Activated T-helper 1 cell treated with anti-CD3 and anti-CD28 coated beads, Interleukin-12 subunit alpha, Interleukin-12 subunit beta, Interleukin-2, Interleukin-4 antibody, amounts not matched to agents 30 ng/mL and 10 ng/mL and 1 ng/mL, durations not matched to agents 14 hours and 24 hours and 36 hours (primary cell): Measurements from ENCODE around the gene TAF6L. TPM values are rescaled to one million over a fixed set of nuclear protein-coding genes. Genes with fewer than 3 reads are reported as not detected.
"Not testable (repeated sequence)": the region's sequence is repeated elsewhere in the genome, so short reads cannot be mapped to it uniquely, and the experiment has no call there.

Source experiments
- DNase-seq: peaks from one replicate; pipeline ENCODE4 v3.0.0; 2021; ENCODE audit warnings: low spot score
- H3K27ac Mint-ChIP-seq: one replicate; pipeline ENCODE4 v1.8.0; 2021; ENCODE audit warnings: mild to moderate bottlenecking, mixed read lengths
- H3K27me3 Mint-ChIP-seq: one replicate; pipeline ENCODE4 v1.8.0; 2022; ENCODE audit warnings: mild to moderate bottlenecking, moderate library complexity, mixed read lengths; ENCODE audit not compliant: insufficient read depth
- H3K36me3 Mint-ChIP-seq: one replicate; pipeline ENCODE4 v1.8.0; 2021; ENCODE audit warnings: low read depth, mixed read lengths
- H3K4me1 Mint-ChIP-seq: one replicate; pipeline ENCODE4 v1.8.0; 2021; ENCODE audit warnings: low read depth, mixed read lengths
- H3K4me3 Mint-ChIP-seq: one replicate; pipeline ENCODE4 v1.8.0; 2021; ENCODE audit warnings: mild to moderate bottlenecking, moderate library complexity, mixed read lengths
- H3K9me3 Mint-ChIP-seq: one replicate; pipeline ENCODE4 v1.8.0; 2021; ENCODE audit warnings: mixed read lengths
- intact Hi-C: fragments of 100-400 bp; cut with micrococcal nuclease; formaldehyde crosslinking; loops from one replicate; pipeline ENCODE4 v1.15.1; 2024
- total RNA-seq: library from RNA; stranded (reverse); gene quantifications from 2 replicates; pipeline ENCODE4 v1.2.3, GENCODE V29; 2022

The TAF6L gene, protein sequence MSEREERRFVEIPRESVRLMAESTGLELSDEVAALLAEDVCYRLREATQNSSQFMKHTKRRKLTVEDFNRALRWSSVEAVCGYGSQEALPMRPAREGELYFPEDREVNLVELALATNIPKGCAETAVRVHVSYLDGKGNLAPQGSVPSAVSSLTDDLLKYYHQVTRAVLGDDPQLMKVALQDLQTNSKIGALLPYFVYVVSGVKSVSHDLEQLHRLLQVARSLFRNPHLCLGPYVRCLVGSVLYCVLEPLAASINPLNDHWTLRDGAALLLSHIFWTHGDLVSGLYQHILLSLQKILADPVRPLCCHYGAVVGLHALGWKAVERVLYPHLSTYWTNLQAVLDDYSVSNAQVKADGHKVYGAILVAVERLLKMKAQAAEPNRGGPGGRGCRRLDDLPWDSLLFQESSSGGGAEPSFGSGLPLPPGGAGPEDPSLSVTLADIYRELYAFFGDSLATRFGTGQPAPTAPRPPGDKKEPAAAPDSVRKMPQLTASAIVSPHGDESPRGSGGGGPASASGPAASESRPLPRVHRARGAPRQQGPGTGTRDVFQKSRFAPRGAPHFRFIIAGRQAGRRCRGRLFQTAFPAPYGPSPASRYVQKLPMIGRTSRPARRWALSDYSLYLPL
- 19.4 and 20.7 TPM in 2 replicates for total RNA-seq

DNA sequence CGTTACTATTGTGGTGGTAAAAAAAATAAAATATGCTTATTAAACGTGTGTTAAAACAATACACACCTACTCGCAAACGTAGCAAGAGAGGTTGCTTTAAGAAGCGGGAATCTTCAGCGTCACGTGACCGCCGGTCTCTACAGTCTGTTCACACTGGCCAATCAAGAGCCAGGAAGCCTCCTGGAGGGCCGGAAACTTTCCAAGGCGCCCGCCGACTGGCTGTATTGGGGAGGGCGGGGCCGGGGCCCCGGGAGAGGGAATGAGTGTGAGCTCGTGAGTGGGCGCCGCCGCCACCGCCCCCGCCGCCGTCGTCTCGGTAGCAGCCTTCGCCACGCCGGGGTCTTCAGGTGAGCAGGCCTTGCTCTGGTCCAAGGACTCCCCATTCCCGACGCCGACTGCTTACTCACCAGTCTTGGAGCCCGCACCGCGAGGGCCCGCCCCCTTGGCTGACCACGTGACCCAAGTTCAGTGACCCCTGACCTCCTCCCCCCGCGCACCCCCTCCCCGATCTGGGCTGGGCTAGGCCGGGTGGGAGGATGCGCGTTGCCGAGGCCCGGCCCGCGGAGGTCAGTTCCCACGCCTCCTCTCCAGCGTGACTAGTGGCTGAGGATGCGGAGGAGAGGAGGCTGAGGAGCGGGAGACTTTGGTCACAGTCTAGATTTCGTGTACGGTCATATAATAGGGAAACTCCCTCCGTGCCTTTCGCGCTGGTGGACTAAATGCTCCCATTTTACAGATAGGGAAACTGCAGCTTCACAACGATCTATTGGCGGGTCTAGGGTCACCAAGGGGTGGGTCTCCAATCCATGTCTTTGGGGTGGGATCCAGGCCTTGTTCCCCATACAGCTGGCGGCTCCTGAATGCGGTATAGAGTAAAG, at the start of gene TAF6L:
Gene TAF6L, plus strand, starts transcription at position 253 of the 878 bp plus-strand sequence. CDS start 4,388 bp downstream, outside the sequence.
- Mint-ChIP-seq H3K36me3 (peaks cover 10% of the 10 kb centered on the region), H3K27ac (peak within 1 kb of the TSS; percentile 91), H3K4me3 (peak within 1 kb of the TSS; percentile 89), H3K4me1 (peaks cover 30% of the 10 kb centered on the region), H3K9me3 (no peaks in the 10 kb centered on the region), H3K27me3 (no peaks in the 10 kb centered on the region)
- peak; percentile 91 for DNase-seq
- intact Hi-C loops, result loop anchor here (1.0 to 5.0 kb wide), 14 partner anchors 10 to 911 kb away; partner anchors contain the start of genes GANAB, MTA2, NXF1 and POLR2G

DNA sequence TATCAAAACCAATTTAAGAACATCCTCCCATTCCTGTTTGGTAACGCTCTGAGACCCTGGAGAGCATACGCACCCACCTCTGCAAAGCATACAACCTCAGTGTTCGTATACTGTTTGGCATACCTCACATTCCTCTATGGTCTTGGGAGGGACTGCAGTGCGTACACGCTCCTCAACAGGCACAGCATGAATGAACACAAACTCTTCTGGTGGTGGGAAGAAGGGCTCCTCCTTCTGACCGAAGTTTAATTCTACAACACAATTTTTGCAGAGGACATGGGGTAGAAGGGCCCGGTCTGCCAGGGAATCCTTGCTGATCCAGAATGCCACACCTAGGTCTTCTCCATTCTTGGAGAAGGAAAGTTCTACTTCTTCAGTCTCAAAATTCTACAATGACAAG, 49.2 kb upstream of the TAF6L start:
- H3K4me3 Mint-ChIP-seq, result no peak overlapping the region
- H3K4me1 Mint-ChIP-seq, result peaks cover 73% of the 10 kb centered on the region
- intact Hi-C loops, result no loop called here
- H3K36me3 Mint-ChIP-seq, result peaks cover 75% of the 10 kb centered on the region
- no peaks in the 10 kb centered on the region for H3K27me3 Mint-ChIP-seq
- DNase-seq, result no peak
- H3K27ac Mint-ChIP-seq, result peak overlapping the region; percentile 31
- H3K9me3 Mint-ChIP-seq, result no peaks in the 10 kb centered on the region

DNA sequence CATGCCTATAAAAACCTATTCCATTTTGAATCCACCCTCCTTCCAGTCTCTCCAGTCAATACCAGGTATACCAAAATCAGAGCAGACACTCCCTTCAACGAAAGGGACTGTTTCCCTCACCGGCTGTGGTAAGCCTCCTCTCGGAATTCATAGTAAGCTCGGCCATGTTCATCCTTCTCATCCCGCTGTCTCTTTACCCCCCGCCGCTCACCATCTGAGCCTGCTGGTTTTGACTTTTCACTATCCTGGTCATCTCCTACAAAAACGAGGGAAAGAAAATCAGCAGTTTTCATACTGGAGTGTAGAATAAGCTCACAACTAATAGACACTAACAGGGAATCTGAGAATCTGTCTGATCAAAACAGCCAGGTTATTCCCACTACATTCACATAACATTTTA, 47.0 kb upstream of the TAF6L start:
- peaks cover 61% of the 10 kb centered on the region for H3K4me1 Mint-ChIP-seq
- intact Hi-C loops, result loop anchor here (1.0 kb wide), 1 partner anchor 11 kb away; no protein-coding TSS in a partner anchor
- DNase-seq, result no peak
- H3K27me3 Mint-ChIP-seq, result no peaks in the 10 kb centered on the region
- H3K36me3 Mint-ChIP-seq, result peaks cover 68% of the 10 kb centered on the region
- H3K9me3 Mint-ChIP-seq, result no peaks in the 10 kb centered on the region
- H3K27ac Mint-ChIP-seq, result peak overlapping the region; percentile 25
- H3K4me3 Mint-ChIP-seq, result peak overlapping the region; percentile 91

DNA sequence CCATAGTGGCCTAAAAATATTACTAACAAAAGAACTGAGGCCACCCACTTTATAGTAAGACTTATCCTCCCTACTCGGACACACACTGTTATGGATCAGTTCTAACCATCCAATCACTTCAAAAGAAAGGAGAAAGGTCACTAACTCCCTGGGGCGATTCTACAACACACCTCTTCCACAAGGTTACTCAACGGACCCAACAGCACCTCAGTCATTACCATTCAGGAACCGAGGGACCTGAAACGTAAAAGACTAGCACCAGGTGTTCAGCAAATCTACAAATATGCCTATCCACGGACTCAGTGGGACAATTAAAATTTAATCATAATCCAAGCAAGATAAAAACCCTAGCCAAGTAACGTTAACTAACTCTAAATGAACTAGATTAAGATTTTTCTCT, 45.5 kb upstream of the TAF6L start:
- no peaks in the 10 kb centered on the region for H3K9me3 Mint-ChIP-seq
- H3K36me3 Mint-ChIP-seq, result peaks cover 55% of the 10 kb centered on the region
- H3K4me1 Mint-ChIP-seq, result peaks cover 59% of the 10 kb centered on the region
- peak overlapping the region; percentile 80 for H3K27ac Mint-ChIP-seq
- intact Hi-C loops, result loop anchor here (1.0 kb wide), 1 partner anchor 85 kb away; no protein-coding TSS in a partner anchor
- DNase-seq, result no peak
- H3K4me3 Mint-ChIP-seq, result peak overlapping the region; percentile 91
- no peaks in the 10 kb centered on the region for H3K27me3 Mint-ChIP-seq

DNA sequence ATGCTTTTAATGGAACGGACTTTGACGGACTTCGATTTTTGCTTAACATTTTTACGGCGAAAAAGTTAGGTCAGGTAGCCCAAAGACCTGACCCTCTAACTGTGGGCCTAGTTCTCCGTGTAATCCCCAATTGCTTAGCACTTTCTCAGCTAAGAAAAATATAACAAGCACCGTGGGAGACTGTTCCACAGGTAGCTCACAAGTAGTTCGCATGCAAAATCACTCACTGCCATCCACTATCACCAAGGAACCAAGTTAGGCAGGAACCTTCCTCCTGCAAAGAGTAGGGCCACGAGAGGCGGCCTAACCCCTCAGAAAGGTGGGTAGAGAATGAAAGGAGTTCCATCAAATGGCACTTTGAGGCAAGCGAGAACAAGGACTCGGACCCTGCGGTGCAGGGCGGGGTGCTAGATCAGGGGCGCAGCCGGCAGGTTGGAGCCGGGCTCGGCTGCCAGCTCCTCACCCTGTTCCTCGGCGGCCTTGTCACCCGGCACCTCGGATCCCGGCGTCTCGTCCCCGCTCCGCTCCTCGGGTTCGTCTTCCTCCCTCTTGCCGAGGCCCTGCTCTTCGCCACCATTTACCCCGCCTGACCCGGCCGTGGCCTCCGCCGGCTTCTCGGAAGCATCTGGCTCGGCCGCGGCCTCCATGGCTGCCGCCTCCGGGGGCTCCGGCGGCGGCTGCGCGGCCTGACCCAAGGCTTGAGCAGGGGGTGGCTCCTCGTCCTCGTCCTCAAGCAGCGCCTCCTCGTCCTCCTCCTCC, 44.9 kb upstream of the TAF6L start:
- Mint-ChIP-seq H3K36me3 (peaks cover 51% of the 10 kb centered on the region), H3K27me3 (no peaks in the 10 kb centered on the region), H3K4me1 (peaks cover 53% of the 10 kb centered on the region), H3K27ac (peak overlapping the region; percentile 80), H3K9me3 (no peaks in the 10 kb centered on the region), H3K4me3 (peak overlapping the region; percentile 91)
- DNase-seq, result no peak
- intact Hi-C loops, result no loop called here

DNA sequence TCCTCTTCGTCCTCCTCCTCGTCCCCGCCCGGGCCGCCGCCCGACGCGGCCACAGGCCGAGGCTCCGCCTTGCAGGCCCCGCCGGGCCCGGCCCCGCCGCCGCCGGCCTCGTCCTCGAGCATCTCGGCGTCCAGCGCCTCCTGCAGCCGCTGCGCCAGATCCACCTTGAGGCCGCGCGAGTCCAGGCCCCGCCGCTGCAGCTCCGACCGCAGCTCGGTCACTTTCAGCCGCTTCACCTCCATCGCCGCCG, 44.4 kb upstream of the TAF6L start:
- H3K27me3 Mint-ChIP-seq, result no peaks in the 10 kb centered on the region
- H3K27ac Mint-ChIP-seq, result peak overlapping the region; percentile 99
- intact Hi-C loops, result loop anchor here (1.0 kb wide), 10 partner anchors 18 to 136 kb away; partner anchors contain the start of genes C11orf98, CSKMT, GANAB and MTA2
- no peaks in the 10 kb centered on the region for H3K9me3 Mint-ChIP-seq
- H3K36me3 Mint-ChIP-seq, result peaks cover 46% of the 10 kb centered on the region
- H3K4me1 Mint-ChIP-seq, result peaks cover 48% of the 10 kb centered on the region
- no peak for DNase-seq
- peak overlapping the region; percentile 91 for H3K4me3 Mint-ChIP-seq

DNA sequence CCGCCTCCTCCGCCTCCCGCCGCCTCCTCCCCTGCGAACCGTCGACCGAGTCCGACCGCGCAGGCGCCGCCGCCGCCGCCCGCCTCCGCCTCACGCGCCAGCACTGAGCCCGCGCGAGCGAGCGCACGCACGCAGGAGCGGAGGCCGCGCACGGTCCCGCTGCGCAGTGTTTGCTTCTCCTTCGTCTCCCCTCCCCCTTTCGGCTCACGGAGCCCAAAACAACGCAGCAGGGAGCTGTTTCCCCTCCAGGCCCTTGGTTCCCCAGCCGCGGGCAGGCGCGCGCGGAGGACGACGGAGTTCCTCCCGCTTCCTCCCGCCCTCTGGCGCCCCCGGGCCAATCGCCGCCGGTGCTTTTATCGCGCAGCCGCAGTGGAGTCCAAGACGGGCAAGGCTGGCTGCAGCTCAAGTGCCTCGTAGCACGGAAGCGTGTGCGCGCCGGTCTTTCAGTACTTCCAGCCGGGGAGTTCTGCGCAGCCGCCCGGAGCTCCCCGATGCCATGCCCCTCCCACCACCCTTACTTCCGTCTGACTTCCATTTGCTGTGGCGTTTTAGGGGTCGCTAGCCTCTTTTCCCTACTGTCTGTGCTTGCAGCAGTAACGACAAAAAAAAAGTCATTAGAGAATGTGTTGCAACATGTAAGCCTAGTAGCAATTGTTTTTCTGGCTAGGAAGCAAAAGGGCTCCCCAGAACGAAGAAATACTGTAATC, 43.9 kb upstream of the TAF6L start, which contains the start of gene HNRNPUL2:
Gene HNRNPUL2, minus strand, starts transcription at position 293 of the 707 bp plus-strand sequence. CDS start 301 bp downstream, outside the sequence.
- Mint-ChIP-seq H3K4me1 (peaks cover 43% of the 10 kb centered on the region), H3K9me3 (no peaks in the 10 kb centered on the region), H3K36me3 (peaks cover 41% of the 10 kb centered on the region), H3K27ac (peak within 1 kb of the TSS; percentile 99), H3K4me3 (peak within 1 kb of the TSS; percentile 91), H3K27me3 (no peaks in the 10 kb centered on the region)
- intact Hi-C loops, result loop anchor here (1.0 kb wide), 10 partner anchors 18 to 136 kb away; partner anchors contain the start of genes C11orf98, CSKMT, GANAB and MTA2
- peak; percentile 99 for DNase-seq

DNA sequence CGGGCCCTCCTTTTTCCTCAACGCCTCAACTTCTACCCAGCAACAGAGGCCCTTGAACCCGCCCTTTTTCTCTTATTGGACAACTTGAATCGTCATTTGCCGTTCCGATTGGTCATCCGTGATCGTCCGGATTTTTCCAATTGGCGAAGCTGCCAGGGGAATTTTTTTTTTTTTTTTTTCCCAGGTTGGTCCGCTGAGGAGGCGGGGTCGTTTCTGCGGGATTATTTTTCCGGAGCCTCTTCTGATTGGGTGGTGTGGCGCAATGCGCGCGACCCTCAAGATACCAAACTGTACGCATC, 43.4 kb upstream of the TAF6L start:
- H3K9me3 Mint-ChIP-seq, result no peaks in the 10 kb centered on the region
- peak; percentile 86 for DNase-seq
- H3K27me3 Mint-ChIP-seq, result no peaks in the 10 kb centered on the region
- peaks cover 37% of the 10 kb centered on the region for H3K36me3 Mint-ChIP-seq
- H3K4me1 Mint-ChIP-seq, result peaks cover 39% of the 10 kb centered on the region
- intact Hi-C loops, result loop anchor here (1.0 to 2.0 kb wide), 16 partner anchors 19 to 153 kb away; partner anchors contain the start of genes C11orf98, CSKMT, GANAB and MTA2
- peak overlapping the region; percentile 99 for H3K27ac Mint-ChIP-seq
- peak overlapping the region; percentile 91 for H3K4me3 Mint-ChIP-seq

DNA sequence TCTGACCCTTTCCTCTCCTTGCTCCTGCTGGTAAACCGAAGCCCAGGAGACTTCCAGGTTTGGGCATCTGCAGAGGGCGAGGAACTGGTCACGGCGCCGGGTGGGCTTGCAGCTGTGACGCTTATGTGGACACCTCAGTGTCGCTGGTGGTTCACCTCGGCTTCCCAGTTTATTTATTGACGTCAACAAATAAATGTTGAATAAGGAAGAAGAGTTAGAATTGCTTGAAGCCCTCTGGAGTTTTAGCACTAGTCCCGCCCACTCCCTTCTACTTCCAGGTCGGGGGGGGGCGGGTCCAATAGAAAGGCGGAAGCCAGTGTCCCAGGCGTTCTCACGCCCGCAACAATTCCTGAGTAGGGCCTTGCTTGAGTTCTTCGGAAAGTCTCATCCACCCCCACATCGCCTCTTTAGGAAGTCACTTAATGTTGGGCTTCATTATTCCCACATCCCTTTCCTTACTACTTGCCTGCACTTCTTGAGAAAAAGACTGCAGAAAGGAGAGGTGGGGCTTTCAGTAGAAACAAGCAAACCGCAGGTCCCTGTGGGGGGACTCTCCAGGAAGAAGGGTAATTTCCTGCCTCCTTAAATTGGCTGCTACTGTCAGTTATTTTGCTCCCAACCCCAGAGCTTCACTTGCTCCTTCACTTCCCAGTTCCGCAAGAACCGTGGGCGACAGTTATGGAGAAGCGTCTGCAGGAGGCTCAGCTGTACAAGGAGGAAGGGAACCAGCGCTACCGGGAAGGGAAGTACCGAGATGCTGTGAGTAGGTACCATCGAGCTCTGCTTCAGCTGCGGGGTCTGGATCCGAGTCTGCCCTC, 42.8 kb upstream of the TAF6L start, which contains the start of gene TTC9C:
Gene TTC9C, plus strand, starts transcription at position 316 of the 818 bp plus-strand sequence. Its CDS starts 363 bp downstream, at position 679.
- intact Hi-C loops, result loop anchor here (1.0 to 2.0 kb wide), 6 partner anchors 25 to 152 kb away; partner anchors contain the start of genes POLR2G, SLC3A2, STX5 and TAF6L
- Mint-ChIP-seq H3K4me3 (peak within 1 kb of the TSS; percentile 91), H3K4me1 (peaks cover 39% of the 10 kb centered on the region)

DNA sequence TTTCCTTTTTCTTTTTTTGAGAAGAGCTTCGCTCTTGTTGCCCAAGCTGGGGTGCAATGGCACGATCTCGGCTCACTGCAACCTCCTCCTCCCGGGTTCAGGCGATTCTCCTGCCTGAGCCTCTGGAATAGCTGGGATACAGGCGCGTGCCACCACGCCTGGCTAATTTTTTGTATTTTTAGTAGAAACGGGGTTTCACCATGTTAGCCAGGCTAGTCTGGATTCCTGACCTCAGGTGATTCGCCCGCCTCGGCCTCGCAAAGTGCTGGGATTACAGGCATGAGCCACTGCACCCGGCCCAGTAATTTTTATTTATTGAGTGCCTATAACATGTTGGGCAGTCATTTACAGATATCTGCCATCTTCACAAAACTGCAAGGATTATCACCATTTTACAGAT, 41.1 kb upstream of the TAF6L start:
- DNase-seq, H3K9me3 Mint-ChIP-seq, intact Hi-C loops, H3K27ac Mint-ChIP-seq, H3K27me3 Mint-ChIP-seq: not testable (repeated sequence)
- peak overlapping the region; percentile 91 for H3K4me3 Mint-ChIP-seq
- peaks cover 23% of the 10 kb centered on the region for H3K4me1 Mint-ChIP-seq
- peaks cover 25% of the 10 kb centered on the region for H3K36me3 Mint-ChIP-seq

More for the DNA sequence above, 42.8 kb upstream of the TAF6L start, which contains the start of gene TTC9C:
- Mint-ChIP-seq H3K27me3 (no peaks in the 10 kb centered on the region), H3K27ac (peak within 1 kb of the TSS; percentile 99), H3K9me3 (no peaks in the 10 kb centered on the region), H3K36me3 (peaks cover 37% of the 10 kb centered on the region)
- peak; percentile 77 for DNase-seq

DNA sequence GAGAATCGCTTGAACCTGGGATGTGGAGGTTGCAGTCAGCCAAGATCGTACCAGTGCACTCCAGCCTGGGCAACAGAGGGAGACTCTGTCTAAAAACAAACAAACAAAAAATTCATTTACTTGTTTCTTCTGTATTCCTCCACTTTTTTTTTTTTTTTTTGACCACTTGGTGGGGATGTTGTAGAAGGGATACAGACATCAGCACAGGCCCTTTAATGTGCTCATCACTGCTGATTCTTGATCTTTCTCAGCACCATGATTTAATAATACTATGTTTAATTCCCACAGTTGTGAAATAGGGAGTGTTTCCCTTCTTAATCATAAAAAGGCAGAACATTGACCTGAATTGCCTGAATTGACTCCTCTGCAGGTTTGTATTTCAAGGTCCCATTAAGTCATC, 38.4 kb upstream of the TAF6L start:
- peaks cover 15% of the 10 kb centered on the region for H3K4me1 Mint-ChIP-seq
- H3K4me3 Mint-ChIP-seq, result no peak overlapping the region
- no peaks in the 10 kb centered on the region for H3K27me3 Mint-ChIP-seq
- peaks cover 17% of the 10 kb centered on the region for H3K36me3 Mint-ChIP-seq
- H3K27ac Mint-ChIP-seq, result peak overlapping the region; percentile 40
- intact Hi-C loops, result loop anchor here (1.0 kb wide), 1 partner anchor 20 kb away; no protein-coding TSS in a partner anchor
- no peak for DNase-seq
- no peaks in the 10 kb centered on the region for H3K9me3 Mint-ChIP-seq
